ENCODE measurements around the gene GPATCH1. TPM values are rescaled to one million over a fixed set of nuclear protein-coding genes. Genes with fewer than 3 reads are reported as not detected.
A peak's percentile ranks its signal among the peaks of the same experiment; 100 is the strongest.

Gene GPATCH1
- total RNA-seq, 4 donors from 2014 or later: 6.6 to 32.1 (median 10.6) TPM

DNA sequence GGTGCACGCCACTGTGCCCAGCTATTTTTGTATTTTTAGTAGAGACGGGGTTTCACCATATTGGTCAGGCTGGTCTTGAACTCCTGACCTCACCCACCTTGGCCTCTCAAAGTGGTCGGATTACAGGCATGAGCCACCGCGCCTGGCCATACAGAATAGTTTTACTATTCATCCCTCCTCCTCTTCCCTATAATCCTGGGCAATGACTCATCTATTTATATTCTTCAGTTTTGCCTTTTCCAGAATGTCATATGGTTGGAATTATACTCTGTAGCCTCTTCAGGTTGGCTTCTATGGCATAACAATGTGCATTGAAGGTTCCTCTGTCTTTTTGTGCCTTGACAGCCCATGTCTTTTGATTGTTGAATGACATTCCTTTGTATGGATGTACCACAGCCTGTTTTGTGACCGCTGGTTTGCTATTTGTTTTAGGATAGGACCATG is 91.0 kb downstream of the GPATCH1 start:
- TF ChIP-seq, protein P1, sequence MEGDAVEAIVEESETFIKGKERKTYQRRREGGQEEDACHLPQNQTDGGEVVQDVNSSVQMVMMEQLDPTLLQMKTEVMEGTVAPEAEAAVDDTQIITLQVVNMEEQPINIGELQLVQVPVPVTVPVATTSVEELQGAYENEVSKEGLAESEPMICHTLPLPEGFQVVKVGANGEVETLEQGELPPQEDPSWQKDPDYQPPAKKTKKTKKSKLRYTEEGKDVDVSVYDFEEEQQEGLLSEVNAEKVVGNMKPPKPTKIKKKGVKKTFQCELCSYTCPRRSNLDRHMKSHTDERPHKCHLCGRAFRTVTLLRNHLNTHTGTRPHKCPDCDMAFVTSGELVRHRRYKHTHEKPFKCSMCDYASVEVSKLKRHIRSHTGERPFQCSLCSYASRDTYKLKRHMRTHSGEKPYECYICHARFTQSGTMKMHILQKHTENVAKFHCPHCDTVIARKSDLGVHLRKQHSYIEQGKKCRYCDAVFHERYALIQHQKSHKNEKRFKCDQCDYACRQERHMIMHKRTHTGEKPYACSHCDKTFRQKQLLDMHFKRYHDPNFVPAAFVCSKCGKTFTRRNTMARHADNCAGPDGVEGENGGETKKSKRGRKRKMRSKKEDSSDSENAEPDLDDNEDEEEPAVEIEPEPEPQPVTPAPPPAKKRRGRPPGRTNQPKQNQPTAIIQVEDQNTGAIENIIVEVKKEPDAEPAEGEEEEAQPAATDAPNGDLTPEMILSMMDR (IDR thresholded peaks at IDR 0.05): no peak
- no peak for TF ChIP-seq EP300 (IDR thresholded peaks at IDR 0.05)
- TF ChIP-seq POLR2A (IDR thresholded peaks at IDR 0.05): no peak
- Histone ChIP-seq H3K4me1 (peaks cover 0 to 12% (median 9%) of the 10 kb centered on the region in 4 donors), H3K4me3 (no peak overlapping the region), H3K9me3 (peaks cover 0 to 10% (median 0%) of the 10 kb centered on the region in 4 donors), H3K27me3 (no peaks in the 10 kb centered on the region), H3K27ac (no peak overlapping the region), H3K36me3 (no peaks in the 10 kb centered on the region)
- no peak for DNase-seq (ENCODE audit: low spot score in 2 of 2)
- 82 to 89% methylated on average over 6 of the region's 6 CpGs for WGBS, 2 donors

DNA sequence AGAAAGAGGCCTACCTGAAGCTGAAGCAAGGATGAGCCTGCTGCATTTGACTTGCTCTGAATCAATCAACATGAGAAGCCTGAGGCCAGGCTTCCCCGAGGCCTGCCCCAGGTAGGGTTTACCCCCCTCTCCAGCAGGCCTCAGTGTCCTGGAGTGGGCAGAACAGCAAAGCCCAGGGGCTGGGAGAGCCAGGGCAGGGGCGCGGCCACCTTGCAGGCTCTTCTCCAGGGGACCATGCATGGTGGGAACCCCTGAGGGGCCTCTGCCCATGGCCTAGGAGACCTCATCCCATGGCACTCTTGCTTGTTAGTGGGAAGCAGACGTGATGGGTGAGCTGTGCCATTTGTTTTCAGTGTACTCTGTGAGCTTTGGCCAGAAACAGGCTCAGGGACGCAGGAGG is 93.2 kb downstream of the GPATCH1 start:
- no peaks in the 10 kb centered on the region for H3K9me3 ChIP-seq
- H3K36me3 ChIP-seq: no peaks in the 10 kb centered on the region
- H3K27ac ChIP-seq: no peak overlapping the region
- no peak for DNase-seq (ENCODE audit: low spot score in 2 of 2)
- H3K4me1 ChIP-seq: peaks cover 0 to 22% (median 16%) of the 10 kb centered on the region in 4 donors
- TF ChIP-seq, protein P1 (IDR thresholded peaks at IDR 0.05): no peak
- TF ChIP-seq EP300 (IDR thresholded peaks at IDR 0.05): no peak
- TF ChIP-seq POLR2A (IDR thresholded peaks at IDR 0.05): no peak
- H3K4me3 ChIP-seq: no peak overlapping the region
- WGBS, 2 donors: 63 to 79% methylated on average over 2 to 5 of the region's 5 CpGs
- no peaks in the 10 kb centered on the region for H3K27me3 ChIP-seq

DNA sequence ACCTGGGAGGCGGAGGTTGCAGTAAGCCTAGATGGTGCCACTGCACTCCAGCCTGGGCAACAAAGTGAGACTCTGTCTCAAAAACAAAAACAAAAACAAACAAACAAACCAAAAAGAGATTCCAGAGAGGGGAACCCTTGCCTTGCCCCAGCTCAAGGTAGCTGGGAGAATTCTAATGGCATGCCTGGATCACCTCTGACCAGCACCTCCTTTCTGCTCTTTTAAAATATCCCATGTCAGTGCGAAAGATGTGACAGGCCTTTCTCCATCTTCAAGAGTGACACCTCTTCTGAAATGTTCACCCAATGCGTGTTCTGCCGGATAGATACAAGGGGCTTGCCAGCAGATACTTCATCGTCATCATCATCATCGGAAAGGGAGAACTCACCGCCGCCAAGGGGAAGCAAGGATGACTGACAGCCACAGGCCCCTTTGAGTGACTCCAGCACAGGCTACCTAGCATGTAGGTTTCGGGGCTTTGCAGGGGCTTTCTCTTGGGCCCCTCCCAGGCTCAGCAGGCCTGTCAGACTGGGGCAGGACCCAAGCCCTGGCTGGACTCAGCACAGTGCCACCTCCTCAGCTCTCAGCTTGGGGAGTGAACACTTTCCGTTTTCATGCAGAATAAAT is 94.3 kb downstream of the GPATCH1 start:
- DNase-seq (ENCODE audit: low spot score in 2 of 2): no peak
- H3K27me3 ChIP-seq: no peaks in the 10 kb centered on the region
- no peaks in the 10 kb centered on the region for H3K36me3 ChIP-seq
- H3K4me3 ChIP-seq: no peak overlapping the region
- WGBS, 2 donors: 93 to 96% methylated on average over 10 of the region's 10 CpGs
- TF ChIP-seq POLR2A (IDR thresholded peaks at IDR 0.05): no peak
- TF ChIP-seq, protein P1 (IDR thresholded peaks at IDR 0.05): no peak
- TF ChIP-seq EP300 (IDR thresholded peaks at IDR 0.05): no peak
- H3K27ac ChIP-seq: no peak overlapping the region
- no peaks in the 10 kb centered on the region for H3K9me3 ChIP-seq
- peaks cover 0 to 22% (median 16%) of the 10 kb centered on the region in 4 donors for H3K4me1 ChIP-seq

DNA sequence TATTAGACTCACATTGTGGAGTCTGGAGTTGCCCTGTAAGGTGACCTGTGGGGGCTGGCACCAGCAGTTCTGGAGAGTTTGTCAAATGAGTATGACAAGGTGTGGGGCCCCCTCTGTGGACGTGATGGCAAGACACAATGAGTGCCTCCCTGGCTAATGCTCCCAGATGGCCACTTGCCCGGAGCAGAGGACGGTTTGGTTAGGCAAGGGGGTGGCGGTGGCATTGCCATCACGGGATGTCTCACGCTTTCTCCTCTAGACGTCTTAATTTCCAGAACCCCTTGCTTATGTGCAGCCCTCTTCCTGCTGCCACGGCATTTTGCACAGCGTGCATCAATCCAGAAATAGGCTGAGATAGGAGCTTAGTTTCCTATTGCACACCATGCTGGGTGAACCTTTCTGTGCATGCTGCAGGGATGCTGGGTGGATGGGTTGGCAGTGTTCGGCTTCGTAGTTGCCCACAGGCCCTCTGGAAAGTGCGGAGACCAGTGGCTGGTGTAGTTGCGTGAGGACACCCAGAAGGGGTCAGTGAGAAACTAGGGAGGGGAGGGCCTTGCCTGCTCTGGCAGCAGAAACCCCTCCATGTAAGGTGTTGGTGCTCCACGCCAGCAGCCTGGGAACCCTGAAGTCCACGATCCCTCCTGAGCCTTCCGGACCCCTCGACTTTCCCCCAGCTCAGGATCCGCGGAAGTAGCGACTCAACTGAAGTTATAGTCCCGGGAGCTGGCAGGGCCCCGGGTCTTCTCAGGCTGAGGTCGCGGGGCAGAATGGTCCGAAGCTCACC is 95.1 kb downstream of the GPATCH1 start:
- no peak for DNase-seq (ENCODE audit: low spot score in 2 of 2)
- TF ChIP-seq POLR2A (IDR thresholded peaks at IDR 0.05) (no peak), EP300 (IDR thresholded peaks at IDR 0.05) (no peak)
- TF ChIP-seq, protein P1 (IDR thresholded peaks at IDR 0.05): no peak
- Histone ChIP-seq H3K27ac (peak overlapping the region; percentile 56 to 94 (median 92)), H3K4me1 (peaks cover 0 to 22% (median 16%) of the 10 kb centered on the region in 4 donors), H3K4me3 (peak overlapping the region; percentile 78 to 92 (median 83)), H3K9me3 (no peaks in the 10 kb centered on the region), H3K27me3 (no peaks in the 10 kb centered on the region), H3K36me3 (no peaks in the 10 kb centered on the region)
- 14% methylated on average over 23 to 25 of the region's 25 CpGs for WGBS, 2 donors

All from tibial nerve (tissue), 4 donors.